PC-3 (cell line): ENCODE results near the gene KRT80. TPM values are rescaled to one million over a fixed set of nuclear protein-coding genes. Genes with fewer than 3 reads are reported as not detected.

Source experiments
- ATAC-seq: fragments of 200-7000 bp; cut with Tn5 transposase; 2 replicates; pipeline ENCODE4 v1.9.1; 2020; ENCODE audit warnings: mild to moderate bottlenecking, moderate library complexity
- BruUV-seq: library from RNA; stranded (reverse); fragments of 400-500 nt; replicated peaks from 2 replicates; lab custom pipeline; 2021; lab: Mats Ljungman, UMichigan
- CTCF ChIA-PET: fragments of 300-600 bp; sonication (Branson Sonifier 250); formaldehyde crosslinking; loops from one replicate; lab custom pipeline; 2022; ENCODE audit warnings: antibody characterized with exemption; lab: Charles Lee
- POLR2A ChIA-PET: fragments of 300-600 bp; sonication (Branson Sonifier 250); formaldehyde crosslinking; loops from one replicate; lab custom pipeline; 2022; ENCODE audit warnings: antibody characterized with exemption; ENCODE audit not compliant: unreplicated experiment; lab: Charles Lee
- DNase-seq: peaks from one replicate; pipeline ENCODE4 v3.0.0-alpha.2; 2015
- H2AFZ ChIP-seq: fragments of 300-600 bp; sonication (generic); 2 replicates; pipeline ENCODE4 v1.6.0; 2016; ENCODE audit warnings: antibody characterized with exemption, low read length
- H3F3A ChIP-seq: fragments of 300-600 bp; sonication (generic); one replicate; pipeline ENCODE4 v1.6.0; 2017; ENCODE audit warnings: antibody characterized with exemption, low read length, control low read depth, mild to moderate bottlenecking; ENCODE audit not compliant: unreplicated experiment
- H3K27ac ChIP-seq: fragments of 300-600 bp; sonication (generic); 2 replicates; pipeline ENCODE4 v1.5.1; 2016; ENCODE audit warnings: mild to moderate bottlenecking, low read length
- H3K27me3 ChIP-seq: fragments of 300-600 bp; sonication (generic); 2 replicates; pipeline ENCODE4 v1.6.1; 2016; ENCODE audit warnings: low read length, mixed read lengths
- H3K36me3 ChIP-seq: fragments of 300-600 bp; sonication (generic); 2 replicates; pipeline ENCODE4 v1.6.1; 2016; ENCODE audit warnings: low read depth, mixed run types, low read length, mixed read lengths
- H3K4me1 ChIP-seq: fragments of 300-600 bp; sonication (generic); 2 replicates; pipeline ENCODE4 v1.5.1; 2016; ENCODE audit warnings: low read length; ENCODE audit not compliant: insufficient read depth
- H3K4me2 ChIP-seq: fragments of 300-600 bp; sonication (generic); 2 replicates; pipeline ENCODE4 v1.6.0; 2016; ENCODE audit warnings: low read length
- H3K4me3 ChIP-seq: fragments of 300-600 bp; sonication (generic); 2 replicates; pipeline ENCODE4 v1.5.1; 2016; ENCODE audit warnings: mild to moderate bottlenecking, low read length, mixed read lengths
- H3K79me2 ChIP-seq: fragments of 300-600 bp; sonication (generic); 2 replicates; pipeline ENCODE4 v1.6.1; 2017; ENCODE audit warnings: low read length, mixed read lengths
- H3K9ac ChIP-seq: fragments of 300-600 bp; sonication (generic); 2 replicates; pipeline ENCODE4 v1.6.0; 2016; ENCODE audit warnings: mild to moderate bottlenecking, low read length
- H3K9me2 ChIP-seq: fragments of 300-600 bp; sonication (generic); replicated peaks from 2 replicates; pipeline ENCODE4 v1.6.1; 2016; ENCODE audit warnings: mixed run types, low read length, mixed read lengths
- H3K9me3 ChIP-seq: fragments of 300-600 bp; sonication (generic); 2 replicates; pipeline ENCODE4 v1.6.1; 2016; ENCODE audit warnings: low read length, mixed read lengths
- H4K20me1 ChIP-seq: fragments of 300-600 bp; sonication (generic); 2 replicates; pipeline ENCODE4 v1.6.1; 2016; ENCODE audit warnings: low read length, mixed read lengths
- EZH2 ChIP-seq: fragments of 300-600 bp; sonication (generic); IDR thresholded peaks from one replicate; pipeline ENCODE4 v1.6.1; 2017; ENCODE audit warnings: antibody characterized with exemption, mild to moderate bottlenecking, low read length; ENCODE audit not compliant: unreplicated experiment
- EZH2phosphoT487 ChIP-seq: fragments of 300-600 bp; sonication (generic); IDR thresholded peaks from 2 replicates; pipeline ENCODE4 v1.6.1; 2018; ENCODE audit warnings: mild to moderate bottlenecking, antibody characterized with exemption, low read length, borderline replicate concordance
- intact Hi-C: fragments of 100-400 bp; cut with micrococcal nuclease; formaldehyde crosslinking; loops from 2 replicates; pipeline ENCODE4 v1.9.0; 2023
- total RNA-seq: library from RNA; depleted of rRNA; stranded (reverse); fragments of >200 nt; gene quantifications from 2 replicates; pipeline ENCODE4 v1.2.3, GENCODE V29; 2014
- TF ChIP-seq, protein P1 (sequence below): fragments of 300-600 bp; sonication (generic); conservative IDR thresholded peaks from 2 replicates; pipeline ENCODE4 v1.5.1; 2017; ENCODE audit warnings: antibody characterized with exemption, low read depth, mild to moderate bottlenecking, low read length

The KRT80 gene
- total RNA-seq, 1 experiment from 2014 or later = 19.8 TPM

DNA sequence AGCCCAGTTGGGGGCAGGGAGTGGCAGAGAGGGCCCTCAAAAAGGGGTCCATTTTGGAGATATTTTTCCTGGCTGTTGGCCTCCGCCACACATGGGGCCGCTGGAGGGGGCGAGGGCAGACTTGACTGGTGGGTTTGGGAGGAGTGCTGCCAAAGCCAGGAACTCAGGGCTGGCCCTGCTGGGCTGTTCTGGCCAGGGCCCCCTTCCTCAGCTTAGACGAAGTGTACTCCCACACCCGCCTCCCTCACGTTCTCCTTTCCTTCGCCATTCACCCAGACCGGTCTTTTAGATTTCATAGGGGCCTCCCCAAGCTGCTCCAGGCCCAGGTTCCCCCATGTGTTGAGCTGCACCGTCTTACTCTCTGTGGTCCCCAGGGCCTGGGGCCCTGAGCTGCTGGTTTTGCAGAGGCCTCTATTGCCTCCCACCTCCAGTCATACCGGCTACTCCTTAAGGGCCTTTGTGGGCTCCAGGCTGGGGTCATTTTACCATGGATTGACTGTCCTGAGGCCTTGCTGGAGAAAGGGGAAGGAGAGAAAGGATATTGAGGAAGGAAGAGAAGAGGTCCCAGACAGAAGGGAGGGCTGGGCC lies 42.5 kb upstream of the KRT80 start:
- ChIA-PET CTCF (interaction anchor here (1.2 kb wide), 1 partner anchor 45 kb away, joined by 3 read pairs; no protein-coding TSS in a partner anchor), POLR2A (interaction anchor here (0.6 kb wide), 2 partner anchors 74 to 100 kb away, joined by 3 to 7 read pairs; no protein-coding TSS in a partner anchor)
- Histone ChIP-seq H3K27me3 (no peaks in the 10 kb centered on the region), H4K20me1 (peaks cover 36% of the 10 kb centered on the region), H3K4me2 (peak overlapping the region; percentile 99), H3K4me1 (peaks cover 83% of the 10 kb centered on the region), H3K9ac (peak overlapping the region; percentile 92), H3K9me3 (no peaks in the 10 kb centered on the region), H3F3A (peaks cover 28% of the 10 kb centered on the region), H3K79me2 (peaks cover 77% of the 10 kb centered on the region), H3K4me3 (peak overlapping the region; percentile 94), H3K27ac (peak overlapping the region; percentile 91), H2AFZ (no peak overlapping the region), H3K9me2 (no peaks in the 10 kb centered on the region), H3K36me3 (peaks cover 54% of the 10 kb centered on the region)
- DNase-seq (peak; percentile 3), ATAC-seq (no peak)
- TSS peak; percentile 29 for BruUV-seq
- intact Hi-C loops = no loop called here
- TF ChIP-seq, protein P1, sequence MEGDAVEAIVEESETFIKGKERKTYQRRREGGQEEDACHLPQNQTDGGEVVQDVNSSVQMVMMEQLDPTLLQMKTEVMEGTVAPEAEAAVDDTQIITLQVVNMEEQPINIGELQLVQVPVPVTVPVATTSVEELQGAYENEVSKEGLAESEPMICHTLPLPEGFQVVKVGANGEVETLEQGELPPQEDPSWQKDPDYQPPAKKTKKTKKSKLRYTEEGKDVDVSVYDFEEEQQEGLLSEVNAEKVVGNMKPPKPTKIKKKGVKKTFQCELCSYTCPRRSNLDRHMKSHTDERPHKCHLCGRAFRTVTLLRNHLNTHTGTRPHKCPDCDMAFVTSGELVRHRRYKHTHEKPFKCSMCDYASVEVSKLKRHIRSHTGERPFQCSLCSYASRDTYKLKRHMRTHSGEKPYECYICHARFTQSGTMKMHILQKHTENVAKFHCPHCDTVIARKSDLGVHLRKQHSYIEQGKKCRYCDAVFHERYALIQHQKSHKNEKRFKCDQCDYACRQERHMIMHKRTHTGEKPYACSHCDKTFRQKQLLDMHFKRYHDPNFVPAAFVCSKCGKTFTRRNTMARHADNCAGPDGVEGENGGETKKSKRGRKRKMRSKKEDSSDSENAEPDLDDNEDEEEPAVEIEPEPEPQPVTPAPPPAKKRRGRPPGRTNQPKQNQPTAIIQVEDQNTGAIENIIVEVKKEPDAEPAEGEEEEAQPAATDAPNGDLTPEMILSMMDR = no peak
- TF ChIP-seq EZH2 = no peak
- no peak for TF ChIP-seq EZH2phosphoT487

DNA sequence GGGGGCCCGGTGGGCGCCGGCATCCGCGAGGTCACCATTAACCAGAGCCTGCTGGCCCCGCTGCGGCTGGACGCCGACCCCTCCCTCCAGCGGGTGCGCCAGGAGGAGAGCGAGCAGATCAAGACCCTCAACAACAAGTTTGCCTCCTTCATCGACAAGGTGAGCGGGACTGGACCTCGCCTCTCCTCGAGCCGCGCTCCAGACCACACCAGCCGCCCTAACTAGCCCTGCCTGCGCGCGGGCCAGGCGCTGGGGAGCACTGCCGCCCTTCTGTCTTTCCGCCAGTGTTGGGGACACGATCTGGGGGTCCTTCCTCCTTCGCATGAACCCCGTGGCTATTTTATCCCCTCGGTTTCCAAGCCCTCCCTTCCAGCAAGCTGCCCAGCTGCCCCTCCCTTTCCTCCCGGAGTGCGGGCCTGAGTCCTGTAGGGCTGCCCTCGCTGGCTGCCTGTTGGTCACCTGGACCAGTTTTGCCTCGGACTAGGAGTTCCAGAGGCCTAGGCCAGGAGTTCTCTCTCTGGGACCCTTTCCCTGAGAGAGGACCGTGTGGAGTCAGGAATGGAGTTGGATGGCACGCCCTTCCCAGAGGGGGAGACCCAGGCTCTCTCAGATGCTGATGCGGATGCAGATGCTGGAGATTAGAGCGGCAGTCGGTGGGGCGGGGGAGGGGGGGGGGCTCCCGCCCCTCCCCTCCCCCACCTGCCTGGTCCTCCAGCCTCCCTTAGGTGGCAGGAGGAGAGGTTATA lies 41.8 kb upstream of the KRT80 start:
- no TSS peak for BruUV-seq
- intact Hi-C loops = no loop called here
- H3F3A ChIP-seq = peaks cover 21% of the 10 kb centered on the region
- H3K27ac ChIP-seq = peak overlapping the region; percentile 91
- ChIA-PET POLR2A (interaction anchor here (0.6 kb wide), 2 partner anchors 75 to 100 kb away, joined by 3 to 7 read pairs; no protein-coding TSS in a partner anchor), CTCF (interaction anchor here (0.8 kb wide), 1 partner anchor 85 kb away, joined by 4 read pairs; no protein-coding TSS in a partner anchor)
- ATAC-seq (no peak), DNase-seq (peak; percentile 35)
- H3K9me3 ChIP-seq = no peaks in the 10 kb centered on the region
- H4K20me1 ChIP-seq = peaks cover 36% of the 10 kb centered on the region
- TF ChIP-seq EZH2phosphoT487 = no peak
- TF ChIP-seq, protein P1 = no peak
- TF ChIP-seq EZH2 = no peak
- no peaks in the 10 kb centered on the region for H3K27me3 ChIP-seq
- H3K9me2 ChIP-seq = no peaks in the 10 kb centered on the region
- H3K79me2 ChIP-seq = peaks cover 73% of the 10 kb centered on the region
- peaks cover 83% of the 10 kb centered on the region for H3K4me1 ChIP-seq
- peak overlapping the region; percentile 99 for H3K4me2 ChIP-seq
- H3K36me3 ChIP-seq = peaks cover 48% of the 10 kb centered on the region
- no peak overlapping the region for H2AFZ ChIP-seq
- peak overlapping the region; percentile 92 for H3K9ac ChIP-seq
- H3K4me3 ChIP-seq = peak overlapping the region; percentile 94
